GM12801 (cell line): ENCODE measurements around the gene SCN9A.

Experiments
- TF ChIP-seq, protein P1 (sequence below): IDR thresholded peaks from one replicate; pipeline ENCODE4 v1.5.1; 2011; ENCODE audit warnings: control low read depth; ENCODE audit not compliant: insufficient read length; ENCODE audit errors: extremely low read depth

SCN9A gene

DNA sequence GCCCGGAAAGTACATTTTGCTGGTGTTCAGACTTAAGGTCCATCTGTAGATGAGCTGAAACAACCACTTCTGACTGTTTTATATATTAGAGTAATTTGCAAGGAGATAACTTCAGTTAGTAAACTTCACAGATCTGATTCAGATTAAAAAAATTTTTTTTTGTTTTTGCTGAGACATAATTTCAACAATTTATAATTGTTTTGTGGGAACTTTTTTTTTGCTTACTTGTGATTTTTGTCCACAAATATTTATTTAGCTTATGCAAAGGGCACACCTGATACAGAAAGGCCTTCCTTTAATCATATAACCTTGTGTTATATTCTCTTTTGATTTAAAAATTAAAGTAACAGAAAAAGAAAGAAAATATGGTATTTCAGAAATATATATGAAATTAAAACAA is 9.6 kb upstream of the SCN9A start:
- TF ChIP-seq, protein P1, sequence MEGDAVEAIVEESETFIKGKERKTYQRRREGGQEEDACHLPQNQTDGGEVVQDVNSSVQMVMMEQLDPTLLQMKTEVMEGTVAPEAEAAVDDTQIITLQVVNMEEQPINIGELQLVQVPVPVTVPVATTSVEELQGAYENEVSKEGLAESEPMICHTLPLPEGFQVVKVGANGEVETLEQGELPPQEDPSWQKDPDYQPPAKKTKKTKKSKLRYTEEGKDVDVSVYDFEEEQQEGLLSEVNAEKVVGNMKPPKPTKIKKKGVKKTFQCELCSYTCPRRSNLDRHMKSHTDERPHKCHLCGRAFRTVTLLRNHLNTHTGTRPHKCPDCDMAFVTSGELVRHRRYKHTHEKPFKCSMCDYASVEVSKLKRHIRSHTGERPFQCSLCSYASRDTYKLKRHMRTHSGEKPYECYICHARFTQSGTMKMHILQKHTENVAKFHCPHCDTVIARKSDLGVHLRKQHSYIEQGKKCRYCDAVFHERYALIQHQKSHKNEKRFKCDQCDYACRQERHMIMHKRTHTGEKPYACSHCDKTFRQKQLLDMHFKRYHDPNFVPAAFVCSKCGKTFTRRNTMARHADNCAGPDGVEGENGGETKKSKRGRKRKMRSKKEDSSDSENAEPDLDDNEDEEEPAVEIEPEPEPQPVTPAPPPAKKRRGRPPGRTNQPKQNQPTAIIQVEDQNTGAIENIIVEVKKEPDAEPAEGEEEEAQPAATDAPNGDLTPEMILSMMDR: no peak

DNA sequence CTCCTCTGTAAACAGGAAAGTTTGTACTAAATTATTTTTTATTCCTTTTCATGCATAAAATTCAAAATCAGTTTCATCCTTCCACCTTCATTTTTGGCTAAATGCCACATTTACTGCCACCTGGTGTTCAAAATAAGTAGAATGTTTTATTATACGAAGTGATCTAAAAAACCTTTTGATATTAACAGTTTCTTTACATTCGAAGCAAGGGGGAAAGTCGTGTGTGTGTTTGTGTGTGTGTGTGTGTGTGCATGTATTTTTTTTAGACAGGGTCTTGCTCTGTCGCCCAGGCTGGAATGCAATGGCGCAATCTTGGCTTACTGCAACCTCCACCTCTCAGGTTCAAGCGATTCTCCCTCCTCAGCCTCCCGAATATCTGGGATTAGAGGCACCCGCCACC is 9.0 kb upstream of the SCN9A start:
- TF ChIP-seq, protein P1: no peak

DNA sequence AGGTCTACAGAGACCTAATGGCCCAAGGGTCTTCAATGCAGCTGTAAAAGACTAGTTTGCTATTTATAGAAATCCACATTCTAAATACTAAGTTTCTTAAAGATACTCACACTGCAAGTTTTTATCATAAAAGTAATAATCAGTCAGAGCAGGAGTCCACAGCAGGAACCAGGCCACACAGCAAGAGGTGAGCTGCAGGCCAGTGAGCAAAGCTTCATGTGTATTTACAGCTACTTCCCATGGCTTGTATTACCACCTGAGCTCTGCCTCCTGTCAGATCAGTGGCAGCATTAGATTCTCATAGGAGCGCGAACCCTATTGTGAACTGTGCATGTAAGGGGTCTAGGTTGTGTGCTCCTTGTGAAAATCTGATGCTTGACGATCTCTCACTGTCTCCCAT is 6.7 kb upstream of the SCN9A start:
- TF ChIP-seq, protein P1: no peak

DNA sequence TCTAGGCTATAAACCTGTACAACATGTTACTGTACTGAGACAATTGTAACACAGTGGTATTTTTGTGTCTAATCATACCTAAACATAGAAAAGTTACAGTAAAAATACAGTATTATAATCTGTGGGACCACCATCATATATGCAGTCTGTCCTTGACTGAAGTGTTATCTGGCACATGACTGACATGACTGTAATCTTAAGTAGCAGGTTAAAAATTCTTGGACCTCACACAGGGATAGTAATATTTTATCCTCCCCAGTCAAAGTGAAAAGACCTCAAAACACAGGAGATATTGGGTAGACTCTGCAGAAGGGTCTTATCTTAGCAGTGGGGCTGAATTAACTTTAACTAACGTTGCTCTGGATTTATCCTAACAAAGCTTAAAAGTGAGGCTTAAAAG is 4.9 kb upstream of the SCN9A start:
- TF ChIP-seq, protein P1: no peak

DNA sequence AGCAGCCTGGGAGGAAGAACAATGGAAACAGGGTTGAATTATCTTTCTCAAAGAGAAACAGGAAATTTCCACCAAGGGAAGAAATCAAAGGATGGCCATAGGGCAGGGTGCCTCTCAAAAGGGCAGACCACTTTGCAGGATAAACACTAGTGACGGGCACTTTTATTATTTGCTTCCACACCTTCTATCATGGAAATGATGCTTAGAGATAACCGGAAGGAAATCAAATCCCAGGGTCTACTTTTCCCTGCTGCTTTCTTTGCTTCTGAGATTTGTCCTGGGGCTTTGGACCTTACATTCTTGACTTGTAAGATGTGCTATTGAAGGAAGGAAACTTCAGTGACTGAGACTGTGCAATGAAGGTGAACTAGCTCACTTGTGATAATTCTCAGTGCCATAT is 1.1 kb upstream of the SCN9A start:
- TF ChIP-seq, protein P1: no peak

DNA sequence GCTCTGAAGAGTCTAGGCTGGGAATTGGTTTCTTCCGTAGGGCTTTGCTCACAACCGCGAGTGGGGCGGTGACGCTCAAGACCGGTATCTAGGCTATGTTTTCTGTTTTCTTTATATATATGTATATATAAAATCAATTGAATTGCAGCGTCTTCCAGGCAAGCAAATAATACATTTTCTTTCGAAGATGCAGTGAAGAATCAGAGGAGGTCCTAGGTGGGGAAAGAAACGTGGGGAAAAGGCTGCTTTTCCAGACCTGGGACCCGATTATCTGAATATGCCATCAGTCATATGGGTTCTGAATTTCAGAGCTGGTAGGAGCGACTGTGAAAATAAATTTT is 714 bp upstream of the SCN9A start:
- TF ChIP-seq, protein P1: no peak

DNA sequence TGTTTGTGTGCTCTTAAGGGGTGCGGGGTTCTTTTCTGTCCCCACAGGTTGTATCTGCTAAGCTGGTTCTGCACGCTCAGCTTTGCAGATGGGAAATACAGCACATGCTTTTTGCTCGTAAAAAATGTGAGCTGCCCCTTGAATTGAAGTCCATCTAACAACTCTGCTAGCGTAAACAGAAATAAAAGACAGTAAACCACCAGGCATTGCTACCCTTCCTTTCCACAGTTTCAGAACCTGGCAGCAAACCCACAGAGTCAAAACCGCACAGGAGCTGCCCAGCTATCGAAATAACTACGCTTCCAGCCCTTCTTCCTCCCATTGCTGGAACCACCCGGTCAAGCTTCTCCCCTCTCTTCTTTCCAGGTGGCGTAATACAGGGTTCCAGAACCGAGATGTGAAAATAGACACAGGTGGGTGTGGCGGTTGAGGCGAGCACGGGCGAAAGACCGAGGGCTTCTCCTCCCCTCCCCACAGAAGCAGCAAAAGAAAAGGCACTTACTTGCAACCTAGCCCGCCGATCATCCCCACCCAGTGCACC is 479 bp downstream of the SCN9A start:
- TF ChIP-seq, protein P1: no peak

DNA sequence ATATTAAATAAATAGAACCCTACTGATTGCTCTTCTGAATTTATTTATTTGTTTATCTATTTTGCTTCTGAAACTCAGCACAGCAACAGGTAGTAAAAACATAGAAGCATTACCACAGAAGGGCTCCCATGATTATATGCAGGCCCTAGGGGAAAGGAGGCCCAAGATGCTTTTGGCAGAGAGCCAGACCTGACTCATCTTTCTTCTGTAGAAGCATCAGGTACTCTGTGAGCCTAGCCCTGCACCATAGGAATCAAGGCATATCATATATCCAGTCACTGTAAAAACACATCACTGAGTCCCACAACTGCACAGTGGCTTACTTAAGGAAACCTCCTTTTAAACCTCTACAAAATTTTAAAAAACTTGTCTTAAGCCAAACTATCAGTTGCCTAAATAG is 1.8 kb downstream of the SCN9A start:
- TF ChIP-seq, protein P1: no peak
